ENCODE measurements around the gene BPGM. TPM values are rescaled to one million over a fixed set of nuclear protein-coding genes. Genes with fewer than 3 reads are reported as not detected.
A peak's percentile ranks its signal among the peaks of the same experiment; 100 is the strongest.
"Not testable (repeated sequence)": the region's sequence is repeated elsewhere in the genome, so short reads cannot be mapped to it uniquely, and the experiment has no call there.

Gene BPGM
- total RNA-seq, 4 donors from 2014 or later: 11.9 to 23.9 (median 15.7) TPM

GRCh38 chr7:134686786-134687185 is 40.1 kb downstream of the BPGM start:
- H3K36me3 ChIP-seq: no peaks in the 10 kb centered on the region
- no peak overlapping the region for H3K27ac ChIP-seq
- no peaks in the 10 kb centered on the region for H3K9me3 ChIP-seq
- no peak for TF ChIP-seq POLR2A (IDR thresholded peaks at IDR 0.05)
- TF ChIP-seq, protein P1, sequence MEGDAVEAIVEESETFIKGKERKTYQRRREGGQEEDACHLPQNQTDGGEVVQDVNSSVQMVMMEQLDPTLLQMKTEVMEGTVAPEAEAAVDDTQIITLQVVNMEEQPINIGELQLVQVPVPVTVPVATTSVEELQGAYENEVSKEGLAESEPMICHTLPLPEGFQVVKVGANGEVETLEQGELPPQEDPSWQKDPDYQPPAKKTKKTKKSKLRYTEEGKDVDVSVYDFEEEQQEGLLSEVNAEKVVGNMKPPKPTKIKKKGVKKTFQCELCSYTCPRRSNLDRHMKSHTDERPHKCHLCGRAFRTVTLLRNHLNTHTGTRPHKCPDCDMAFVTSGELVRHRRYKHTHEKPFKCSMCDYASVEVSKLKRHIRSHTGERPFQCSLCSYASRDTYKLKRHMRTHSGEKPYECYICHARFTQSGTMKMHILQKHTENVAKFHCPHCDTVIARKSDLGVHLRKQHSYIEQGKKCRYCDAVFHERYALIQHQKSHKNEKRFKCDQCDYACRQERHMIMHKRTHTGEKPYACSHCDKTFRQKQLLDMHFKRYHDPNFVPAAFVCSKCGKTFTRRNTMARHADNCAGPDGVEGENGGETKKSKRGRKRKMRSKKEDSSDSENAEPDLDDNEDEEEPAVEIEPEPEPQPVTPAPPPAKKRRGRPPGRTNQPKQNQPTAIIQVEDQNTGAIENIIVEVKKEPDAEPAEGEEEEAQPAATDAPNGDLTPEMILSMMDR (IDR thresholded peaks at IDR 0.05): peak in 2 of 6 experiments; percentile 24 to 27
- no peak overlapping the region for H3K4me3 ChIP-seq (replicated peaks in 1 of 3)
- H3K27me3 ChIP-seq: no peaks in the 10 kb centered on the region
- peaks cover 11 to 12% of the 10 kb centered on the region in 2 donors for H3K4me1 ChIP-seq
- WGBS, 2 donors: 45 to 54% methylated on average over 6 of the region's 6 CpGs
- no peak for DNase-seq
- intact Hi-C loops (cut with DNase I): no loop called here

- DNase-seq; H3K27me3 ChIP-seq; H3K9me3 ChIP-seq; intact Hi-C loops (cut with DNase I); H3K36me3 ChIP-seq: not testable (repeated sequence)
- 79 to 81% methylated on average over 5 of the region's 5 CpGs for WGBS, 2 donors
- Histone ChIP-seq H3K27ac (peak overlapping the region in 1 of 3 donors; percentile 67), H3K4me1 (peaks cover 11 to 16% of the 10 kb centered on the region in 2 donors), H3K4me3 (replicated peaks in 1 of 3) (peak overlapping the region in 1 of 3 donors; percentile 7)
These were observed 42.9 kb downstream of the BPGM start for GRCh38 chr7:134689550-134689949.

- Histone ChIP-seq H3K9me3 (no peaks in the 10 kb centered on the region), H3K36me3 (no peaks in the 10 kb centered on the region), H3K4me1 (peaks cover 11 to 16% of the 10 kb centered on the region in 2 donors), H3K27me3 (no peaks in the 10 kb centered on the region), H3K4me3 (replicated peaks in 1 of 3) (peak overlapping the region in 1 of 3 donors; percentile 7), H3K27ac (peak overlapping the region in 2 of 3 donors; percentile 22 to 67)
- 48 to 57% methylated on average over 5 of the region's 5 CpGs for WGBS, 2 donors
- intact Hi-C loops (cut with DNase I): loop anchor here (5.0 kb wide), 2 partner anchors 57 to 252 kb away; no protein-coding TSS in a partner anchor
- peak in 1 of 2 donors; percentile 17 for DNase-seq
- no peak for TF ChIP-seq POLR2A (IDR thresholded peaks at IDR 0.05)
- TF ChIP-seq, protein P1 (IDR thresholded peaks at IDR 0.05): peak; percentile 19 to 72 (median 42)
These were observed 43.4 kb downstream of the BPGM start for GRCh38 chr7:134690016-134690415.

GRCh38 chr7:134690614-134691504 is 44.2 kb downstream of the BPGM start:
- Histone ChIP-seq H3K27me3 (no peaks in the 10 kb centered on the region), H3K4me1 (peaks cover 11 to 16% of the 10 kb centered on the region in 2 donors), H3K36me3 (no peaks in the 10 kb centered on the region), H3K4me3 (replicated peaks in 1 of 3) (no peak overlapping the region), H3K27ac (peak overlapping the region in 2 of 3 donors; percentile 22 to 67), H3K9me3 (no peaks in the 10 kb centered on the region)
- 83 to 88% methylated on average over 12 of the region's 12 CpGs for WGBS, 2 donors
- TF ChIP-seq, protein P1 (IDR thresholded peaks at IDR 0.05): no peak
- intact Hi-C loops (cut with DNase I): loop anchor here (5.0 kb wide), 2 partner anchors 56 to 251 kb away; no protein-coding TSS in a partner anchor
- peak in 1 of 2 donors; percentile 14 for DNase-seq

DNA sequence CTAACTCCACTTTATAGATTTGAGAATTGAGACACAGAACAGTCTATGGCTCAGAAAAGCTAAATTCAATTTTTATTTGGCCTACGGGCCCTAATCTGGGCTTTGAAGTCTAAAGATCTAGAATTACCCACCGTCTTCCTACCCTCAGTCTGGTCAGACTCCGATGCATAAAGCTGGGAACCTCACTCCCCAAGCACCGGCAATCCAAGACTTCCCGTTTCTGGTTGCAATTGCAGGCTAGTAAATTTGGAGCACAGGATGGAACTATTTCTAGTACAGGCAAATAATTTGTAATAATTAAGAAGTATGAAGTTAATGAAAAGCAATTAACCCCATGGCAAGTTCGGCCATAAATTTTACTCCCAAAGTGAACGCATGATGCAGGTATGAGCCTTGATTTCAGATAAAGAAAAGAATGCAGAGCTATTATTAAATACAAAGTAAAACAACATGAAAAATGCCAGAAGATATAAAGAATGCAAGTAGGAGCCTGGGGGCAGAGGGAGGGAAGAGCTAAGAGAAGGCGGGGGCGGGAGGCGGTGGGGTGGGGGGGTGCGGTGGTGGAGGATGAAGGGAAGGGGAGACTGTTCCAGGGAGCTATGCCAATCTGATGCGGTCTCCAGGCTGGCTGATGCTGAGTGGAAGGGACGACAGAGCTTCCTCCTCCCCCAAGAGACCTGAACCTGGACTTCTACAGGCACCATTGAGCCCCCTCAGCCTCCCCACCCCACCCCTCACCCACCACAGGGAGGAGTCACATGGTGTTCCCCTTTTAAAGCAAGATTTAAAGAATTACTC is 45.1 kb downstream of the BPGM start:
- Histone ChIP-seq H3K27ac (peak overlapping the region; percentile 48 to 67 (median 64)), H3K4me1 (peaks cover 11 to 16% of the 10 kb centered on the region in 2 donors), H3K4me3 (replicated peaks in 1 of 3) (no peak overlapping the region), H3K36me3 (no peaks in the 10 kb centered on the region), H3K27me3 (no peaks in the 10 kb centered on the region), H3K9me3 (no peaks in the 10 kb centered on the region)
- DNase-seq: no peak
- WGBS, 2 donors: 66 to 71% methylated on average over 13 of the region's 13 CpGs
- intact Hi-C loops (cut with DNase I): loop anchor here (5.0 kb wide), 2 partner anchors 56 to 251 kb away; no protein-coding TSS in a partner anchor
- TF ChIP-seq, protein P1 (IDR thresholded peaks at IDR 0.05): no peak
- TF ChIP-seq POLR2A (IDR thresholded peaks at IDR 0.05): no peak

All from thyroid gland (tissue), 4 donors.